NCI-H2196 treated with DMSO at 0.1 percent for 48 hours (cell line): ENCODE data around the gene MT1H.

Source experiments
- DNase-seq: peaks from one replicate; lab custom pipeline; 2025; ENCODE audit not compliant: unreplicated experiment; lab: John Stamatoyannopoulos, UW

MT1H gene

GRCh38 chr16:56684256-56684925 is 14.8 kb downstream of the MT1H start:
- no peak for DNase-seq

DNA sequence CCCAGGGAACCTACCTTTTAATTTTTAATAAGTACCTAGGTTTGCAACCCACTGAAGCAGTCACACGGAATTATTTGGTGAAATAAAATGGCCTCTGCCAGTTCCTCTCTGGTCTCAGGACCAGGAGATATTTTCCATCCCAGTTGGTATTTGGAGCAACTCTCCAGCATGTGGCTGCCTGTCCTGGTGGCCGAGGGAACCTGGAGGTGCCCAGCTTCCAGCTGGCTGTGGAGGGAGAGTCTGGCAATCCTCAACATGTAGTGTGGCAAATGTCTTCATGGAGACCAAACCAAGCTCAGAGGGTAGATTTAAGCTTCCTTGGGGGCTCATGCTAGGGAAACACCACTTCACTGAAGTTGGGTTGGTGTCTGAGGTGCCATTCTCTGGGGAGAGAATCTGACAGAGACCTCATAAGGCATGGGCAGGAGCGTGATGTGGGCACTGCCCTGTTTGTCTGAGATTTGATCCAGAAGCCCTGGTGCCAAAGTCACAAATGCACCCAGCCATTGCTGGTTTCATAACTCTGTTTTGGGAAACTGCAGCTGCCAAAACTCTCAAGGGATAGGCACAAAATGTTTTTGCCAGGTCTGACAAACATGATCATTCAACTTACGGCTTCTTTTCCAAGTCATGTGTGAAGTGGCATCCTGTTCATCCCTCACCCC is 15.4 kb downstream of the MT1H start:
- no peak for DNase-seq

- no peak for DNase-seq
Observed at GRCh38 chr16:56686758-56687157, 17.1 kb downstream of the MT1H start.

DNA sequence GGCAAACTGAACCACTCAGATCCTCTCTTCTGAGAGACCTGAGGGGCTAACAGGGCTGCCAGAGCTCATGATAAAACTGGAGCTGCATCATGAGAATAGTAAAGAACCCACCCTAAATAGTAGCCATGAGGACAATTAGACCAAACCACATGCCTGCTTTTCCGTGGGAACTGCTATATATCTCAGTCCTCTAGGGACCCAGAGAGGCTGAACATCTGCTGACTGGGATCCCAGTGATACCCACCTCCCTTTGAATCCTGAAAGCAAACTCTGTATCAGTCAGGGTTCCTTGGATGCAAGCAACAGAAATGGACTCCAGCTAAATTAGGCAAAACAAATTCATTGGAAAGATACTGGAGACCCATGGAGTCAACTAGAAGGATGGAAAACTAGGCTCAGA is 19.1 kb downstream of the MT1H start:
- DNase-seq: no peak

DNA sequence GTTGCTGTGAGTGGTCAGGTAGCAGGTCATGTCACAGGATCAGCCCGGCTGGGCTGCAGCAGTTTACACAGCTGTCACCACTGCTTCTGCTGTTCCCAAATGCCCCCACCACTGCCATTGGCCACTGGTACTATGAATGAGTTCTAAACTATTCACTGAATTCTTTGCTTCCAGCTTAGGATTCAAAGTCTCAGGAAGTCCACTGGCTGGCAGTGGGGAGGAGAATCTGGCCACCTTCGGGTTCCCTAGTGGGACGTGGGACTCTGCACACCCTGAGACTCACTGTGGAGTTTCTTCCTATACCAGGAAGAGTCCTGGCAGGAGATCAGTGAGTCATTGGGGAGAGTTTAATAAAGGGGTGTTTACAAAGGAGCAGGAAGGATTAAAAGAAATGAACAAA is 19.6 kb downstream of the MT1H start:
- DNase-seq: no peak

DNA sequence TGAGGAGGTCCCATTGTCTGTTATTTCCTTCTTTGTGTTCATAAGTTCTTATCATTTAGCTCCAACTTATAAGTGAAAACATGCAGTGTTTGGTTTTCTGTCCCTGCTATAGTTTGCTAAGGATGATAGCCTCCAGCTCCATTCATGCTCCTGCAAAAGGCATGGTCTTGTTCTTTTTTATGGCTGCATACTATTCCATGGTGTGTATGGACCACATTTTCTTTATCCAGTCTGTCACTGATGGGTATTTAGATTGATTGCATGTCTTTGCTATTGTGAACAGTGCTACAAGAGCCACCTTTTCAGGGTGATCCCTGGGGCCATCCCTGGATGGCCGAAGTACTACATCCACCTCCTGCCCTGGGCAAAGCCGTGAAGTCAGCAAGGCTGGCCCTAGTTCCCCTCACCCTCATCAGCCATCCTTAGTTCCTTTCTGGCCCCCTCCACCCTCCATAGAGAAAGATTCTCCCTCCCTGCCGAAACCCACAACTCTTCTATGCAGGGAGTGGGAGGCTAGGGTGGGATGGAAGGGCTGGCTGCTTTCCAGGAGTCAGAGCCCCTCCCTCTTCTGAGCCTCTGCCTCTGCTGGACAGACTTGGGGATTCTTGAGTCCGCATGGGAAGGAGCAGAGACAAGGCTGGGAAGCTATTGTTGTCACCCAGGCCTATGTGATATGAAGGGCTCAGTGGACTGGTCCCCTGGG is 21.0 kb downstream of the MT1H start:
- no peak for DNase-seq

DNA sequence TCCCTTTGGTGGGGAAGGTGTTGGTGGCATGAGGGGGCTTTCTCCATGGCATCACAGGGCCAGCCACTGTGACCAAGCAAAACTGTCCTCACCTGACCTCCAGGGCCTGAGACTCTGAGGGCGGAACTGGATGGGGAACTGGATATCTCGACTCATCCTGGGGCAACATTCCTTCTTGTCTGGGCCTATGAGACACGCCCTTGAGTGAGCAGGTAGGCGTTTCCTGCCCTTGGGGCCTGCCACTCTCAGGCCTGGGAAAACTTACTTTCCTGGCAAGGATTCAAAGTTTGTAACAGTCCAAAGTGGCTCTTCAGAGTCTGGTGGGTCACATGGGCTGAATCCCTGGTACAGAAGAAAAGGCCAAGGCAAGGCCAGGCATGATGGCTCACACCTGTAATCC is 22.3 kb downstream of the MT1H start:
- no peak for DNase-seq

- DNase-seq: no peak
Observed at GRCh38 chr16:56695246-56695645, 25.6 kb downstream of the MT1H start.

- DNase-seq: no peak
Observed at GRCh38 chr16:56697456-56698155, 28.0 kb downstream of the MT1H start.

DNA sequence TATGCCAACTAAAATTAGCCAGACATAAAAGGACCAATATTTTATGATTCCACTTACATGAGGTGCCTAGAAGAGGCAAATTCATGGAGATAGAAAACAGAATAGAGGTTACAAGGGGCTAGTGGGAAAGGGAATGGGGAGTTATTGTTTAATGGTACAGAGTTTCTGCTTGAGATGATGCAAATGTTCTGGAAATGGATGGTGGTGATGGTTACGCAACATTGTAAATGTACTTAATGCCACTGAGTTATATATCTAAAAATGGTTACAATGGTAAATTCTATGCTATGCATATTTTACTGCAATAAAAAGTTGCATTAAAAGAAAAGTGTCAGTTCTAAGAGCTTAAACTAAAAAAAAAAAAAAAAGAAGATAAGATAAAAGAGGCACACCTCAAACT is 30.6 kb downstream of the MT1H start:
- DNase-seq: no peak

DNA sequence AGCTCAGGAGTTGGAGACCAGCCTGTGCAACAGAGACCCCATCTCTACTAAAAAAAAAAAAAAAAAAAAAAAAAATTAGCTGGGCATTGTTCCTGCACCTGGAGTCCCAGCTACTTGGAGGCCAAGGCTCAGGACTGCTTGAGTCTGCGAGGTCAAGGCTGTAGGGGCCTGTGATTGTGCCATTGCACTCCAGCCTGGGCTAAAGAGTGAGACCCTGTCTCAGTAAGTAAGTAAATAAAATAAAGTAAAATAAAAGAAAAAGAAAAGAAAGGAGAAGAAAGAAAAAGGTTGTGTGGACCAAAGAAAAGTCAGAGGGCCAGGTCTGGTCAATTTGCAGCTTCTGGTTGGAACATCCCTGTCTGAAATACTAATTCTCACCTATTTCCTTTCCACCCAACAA is 31.0 kb downstream of the MT1H start:
- DNase-seq: no peak

GRCh38 chr16:56701534-56701933 is 31.9 kb downstream of the MT1H start:
- DNase-seq: no peak

- no peak for DNase-seq
Observed at GRCh38 chr16:56702836-56703235, 33.2 kb downstream of the MT1H start.

DNA sequence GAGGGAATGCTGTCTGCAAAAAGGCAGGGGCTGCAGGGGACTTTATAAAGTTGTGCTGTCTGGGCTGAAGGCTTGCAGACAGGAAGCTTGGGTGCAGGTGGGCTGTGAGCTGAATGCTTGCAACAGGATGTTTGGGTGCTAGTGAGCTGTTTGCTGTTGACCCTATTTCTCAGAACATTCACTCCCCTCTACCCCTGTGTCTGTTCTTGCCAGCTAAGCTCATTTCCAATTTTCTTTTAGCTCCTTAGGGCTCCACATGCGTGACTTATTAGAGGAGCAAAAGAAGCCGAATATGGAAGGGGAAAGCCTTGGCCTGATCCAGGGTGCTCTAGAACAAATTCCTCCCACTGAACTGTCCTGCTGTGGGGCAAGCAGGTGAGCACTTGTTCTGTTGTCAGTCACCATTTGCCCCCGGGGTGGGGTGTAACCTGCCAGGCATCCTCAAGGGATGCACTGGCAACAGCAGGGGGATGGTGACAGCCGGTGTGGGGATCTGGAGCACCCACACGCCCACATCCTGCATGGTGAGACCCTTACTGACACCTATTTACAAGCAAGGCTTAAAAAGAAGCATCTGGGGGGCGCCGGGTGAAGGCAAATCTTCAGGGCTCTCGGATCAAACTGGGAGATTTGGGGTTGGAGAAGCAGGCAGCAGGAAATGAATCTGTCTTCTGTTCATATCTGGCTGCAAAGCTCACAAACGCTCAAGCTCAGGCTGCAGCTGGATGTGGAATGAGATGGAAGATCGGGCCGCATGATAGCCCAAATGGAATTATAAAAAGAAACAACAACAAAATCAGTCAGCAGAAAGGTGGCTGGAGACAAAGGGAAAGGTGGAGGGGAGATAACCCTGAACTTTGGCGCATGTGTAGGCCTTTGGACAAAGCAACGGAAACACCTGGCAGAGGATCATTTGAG is 39.2 kb downstream of the MT1H start:
- no peak for DNase-seq

DNA sequence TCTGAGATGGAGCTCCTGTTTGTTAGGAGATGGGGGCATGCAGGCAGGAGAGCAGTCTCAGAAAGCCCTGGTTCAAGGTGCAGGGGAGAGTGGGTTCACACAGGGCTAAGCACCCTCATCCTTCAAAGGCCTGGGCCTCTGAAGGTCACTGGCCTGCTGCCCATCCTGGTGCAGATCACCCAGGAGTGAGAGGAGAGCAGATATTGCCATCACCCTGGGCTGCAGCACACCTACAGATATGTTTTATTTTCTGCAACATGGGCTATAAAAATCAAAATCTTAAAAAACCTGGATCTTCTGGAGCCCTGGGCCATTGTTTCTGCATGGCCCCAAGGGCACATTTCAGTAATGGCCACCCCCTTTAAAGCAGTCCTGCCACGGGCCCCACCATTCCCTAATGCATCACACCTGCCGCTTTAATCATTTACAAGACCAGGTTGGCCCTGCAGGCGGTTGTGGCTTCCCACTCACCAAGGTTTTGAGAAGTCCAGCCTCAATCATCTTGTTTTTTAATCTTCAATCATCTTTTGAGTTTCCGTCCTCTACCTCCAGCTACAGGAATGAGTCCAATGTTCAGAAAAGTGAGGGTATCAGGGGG is 39.9 kb downstream of the MT1H start:
- DNase-seq: no peak

- DNase-seq: no peak
Observed at GRCh38 chr16:56710181-56710737, 40.6 kb downstream of the MT1H start.

DNA sequence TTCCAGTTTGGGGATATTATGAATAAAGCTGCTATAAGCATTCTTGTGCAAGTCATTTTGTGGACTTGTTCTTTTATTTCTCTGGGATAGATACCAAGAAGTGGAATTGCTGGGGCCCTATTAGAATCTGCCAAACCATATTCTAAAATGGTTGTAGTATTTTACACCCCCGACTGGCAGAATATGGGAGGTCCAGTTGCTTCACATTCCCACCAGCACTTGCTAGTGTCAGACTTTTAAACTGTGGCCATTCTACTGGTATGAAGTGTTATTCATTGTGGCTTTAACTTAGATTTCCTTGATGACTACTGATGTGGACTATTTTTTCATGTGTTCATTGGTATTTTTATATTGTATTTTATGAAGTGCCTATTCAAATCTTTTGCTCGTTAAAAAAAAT is 42.2 kb downstream of the MT1H start:
- no peak for DNase-seq

- DNase-seq: no peak
Observed at GRCh38 chr16:56713794-56714193, 44.2 kb downstream of the MT1H start.

DNA sequence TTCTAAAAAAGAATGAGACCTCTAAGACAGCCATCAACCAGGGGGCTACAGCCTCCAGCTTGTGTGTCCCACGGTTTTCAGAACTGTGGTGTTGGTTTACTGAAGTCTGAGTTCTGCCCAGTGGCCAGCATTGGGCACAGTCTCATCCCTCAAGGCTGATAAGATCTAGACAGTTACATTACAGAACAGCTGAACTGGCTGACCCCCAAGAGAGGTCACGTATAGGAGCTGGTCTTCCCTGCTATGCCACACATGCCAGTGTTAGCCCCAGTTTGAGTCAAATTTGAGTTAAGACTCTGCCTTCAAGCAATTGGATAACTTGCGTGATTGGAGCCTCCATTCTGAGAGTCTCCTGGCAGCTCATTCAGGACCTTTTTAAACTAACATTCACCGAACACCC is 45.5 kb downstream of the MT1H start:
- no peak for DNase-seq

GRCh38 chr16:56716761-56717160 is 47.1 kb downstream of the MT1H start:
- no peak for DNase-seq
